SK-N-SH (cell line): ENCODE measurements around the gene CIDEB. TPM values are rescaled to one million over a fixed set of nuclear protein-coding genes. Genes with fewer than 3 reads are reported as not detected.

Experiments
- CTCF ChIA-PET: fragments of 300-600, 350-600 bp; formaldehyde crosslinking; extraction: SDS; loops from one replicate; lab custom pipeline; 2021; lab: Yijun Ruan, JAX
- POLR2A ChIA-PET: fragments of 350-600 bp; sonication (Branson Sonifier 250); formaldehyde crosslinking; extraction: SDS; loops from one replicate; lab custom pipeline; 2020; ENCODE audit warnings: antibody characterized with exemption, inconsistent platforms; lab: Yijun Ruan, JAX
- DNase-seq: peaks from one replicate; pipeline ENCODE4 v3.0.0; 2012
- H2AFZ ChIP-seq: fragments of 200-600 bp; sonication (generic); 2 replicates; pipeline ENCODE4 v1.8.1; 2016; ENCODE audit warnings: antibody characterized with exemption, mild to moderate bottlenecking, low read depth
- H3F3A ChIP-seq: fragments of 200-600 bp; sonication (generic); replicated peaks from 2 replicates; pipeline ENCODE3; 2016; ENCODE audit warnings: antibody characterized with exemption, mild to moderate bottlenecking; ENCODE audit not compliant: insufficient read depth
- H3K27ac ChIP-seq, 2 experiments: fragments of 200-500 bp in 1 of 2; fragments of 200-600 bp in 1 of 2; sonication (Bioruptor generic) in 1 of 2; sonication (generic), shearing (Covaris generic) in 1 of 2; 2 replicates each; pipeline versions ENCODE4 v1.5.1 to v1.6.1; 2014 to 2016; ENCODE audit warnings: low read depth in 2 of 2, inconsistent platforms in 1 of 2, low read length in 1 of 2, mild to moderate bottlenecking in 1 of 2, mixed read lengths in 1 of 2
- H3K27me3 ChIP-seq: fragments of 200-600 bp; sonication (generic), shearing (Covaris generic); 2 replicates; pipeline ENCODE4 v1.6.1; 2016; ENCODE audit warnings: mixed run types; ENCODE audit not compliant: insufficient read depth
- H3K36me3 ChIP-seq, 2 experiments: fragments of 200-500 bp in 1 of 2; fragments of 200-600 bp in 1 of 2; sonication (Bioruptor generic) in 1 of 2; sonication (generic) in 1 of 2; replicated peaks in 1 of 2; 2 replicates each; pipeline versions ENCODE3 to v1.5.1; 2014 to 2016; ENCODE audit warnings: low read length in 1 of 2, mild to moderate bottlenecking in 1 of 2; ENCODE audit not compliant: insufficient read depth in 2 of 2, control insufficient read depth in 1 of 2
- H3K4me1 ChIP-seq, 2 experiments: fragments of 200-500 bp in 1 of 2; fragments of 200-600 bp in 1 of 2; sonication (Bioruptor generic) in 1 of 2; sonication (generic), shearing (Covaris generic) in 1 of 2; 2 replicates each; pipeline versions ENCODE4 v1.5.1 to v1.6.1; 2014 to 2016; ENCODE audit warnings: low read depth in 1 of 2, low read length in 1 of 2, mixed run types in 1 of 2; ENCODE audit not compliant: insufficient read depth in 2 of 2, control insufficient read depth in 1 of 2
- H3K4me2 ChIP-seq: fragments of 200-600 bp; sonication (generic), shearing (Covaris generic); 2 replicates; pipeline ENCODE4 v1.6.1; 2017; ENCODE audit warnings: mixed run types
- H3K4me3 ChIP-seq, 2 experiments: fragments of 200-500 bp in 1 of 2; fragments of 200-600 bp in 1 of 2; sonication (Bioruptor generic) in 1 of 2; sonication (generic), shearing (Covaris generic) in 1 of 2; 2 replicates each; pipeline versions ENCODE4 v1.5.1 to v1.8.1; 2014 to 2016; ENCODE audit warnings: low read depth in 2 of 2, inconsistent platforms in 1 of 2, low read length in 1 of 2, mild to moderate bottlenecking in 1 of 2, mixed read lengths in 1 of 2, moderate library complexity in 1 of 2
- H3K79me2 ChIP-seq: fragments of 200-600 bp; sonication (generic); 2 replicates; pipeline ENCODE4 v1.8.1; 2017; ENCODE audit warnings: mild to moderate bottlenecking; ENCODE audit not compliant: insufficient read depth
- H3K9ac ChIP-seq: fragments of 200-600 bp; sonication (generic); 2 replicates; pipeline ENCODE4 v1.6.1; 2017; ENCODE audit warnings: mixed run types
- H3K9me2 ChIP-seq: fragments of 200-600 bp; sonication (generic); 2 replicates; pipeline ENCODE4 v1.6.1; 2017; ENCODE audit warnings: mixed run types
- H3K9me3 ChIP-seq: fragments of 200-600 bp; sonication (generic); 2 replicates; pipeline ENCODE4 v1.6.1; 2017; ENCODE audit warnings: mixed run types, mild to moderate bottlenecking, moderate library complexity
- H4K20me1 ChIP-seq: fragments of 200-600 bp; sonication (generic); 2 replicates; pipeline ENCODE4 v1.6.1; 2017; ENCODE audit warnings: mild to moderate bottlenecking, mixed run types; ENCODE audit not compliant: insufficient read depth
- CHD2 ChIP-seq: fragments of 150-350 bp; IDR thresholded peaks from 2 replicates; pipeline ENCODE4 v1.6.1; 2018; ENCODE audit warnings: low read length; ENCODE audit not compliant: partially characterized antibody
- FOSL2 ChIP-seq: IDR thresholded peaks from 2 replicates; pipeline ENCODE4 v1.4.0; 2012; ENCODE audit warnings: low read depth, mild to moderate bottlenecking, moderate library complexity, borderline replicate concordance
- FOXJ3 ChIP-seq: sonication (generic); formaldehyde crosslinking; IDR thresholded peaks from 2 replicates; pipeline ENCODE4 v1.5.1; 2020; ENCODE audit warnings: mild to moderate bottlenecking, missing genetic modification reagents
- FOXM1 ChIP-seq: IDR thresholded peaks from 2 replicates; pipeline ENCODE4 v1.4.0; 2012; ENCODE audit warnings: low read depth, mild to moderate bottlenecking
- REST ChIP-seq: IDR thresholded peaks from 2 replicates; pipeline ENCODE4 v1.6.1; 2012; ENCODE audit warnings: mild to moderate bottlenecking, low read depth, low read length, moderate library complexity
- TEAD4 ChIP-seq: IDR thresholded peaks from 2 replicates; pipeline ENCODE4 v1.4.0; 2012; ENCODE audit warnings: mild to moderate bottlenecking, borderline replicate concordance; ENCODE audit not compliant: insufficient read depth
- WGBS: methylation state at CpG from one replicate; pipeline ENCODE4 v1.1.6; 2017; ENCODE audit warnings: low lambda C conversion rate; 5-methylcytosine and 5-hydroxymethylcytosine counted together
- polyA plus RNA-seq, 3 experiments: library from polyadenylated mRNA; depleted of rRNA; stranded (reverse); fragments of >200 nt; gene quantifications; 2 replicates each; pipeline ENCODE4 v1.2.3, GENCODE V29; 2012
- TF ChIP-seq, protein P1 (sequence below): IDR thresholded peaks from 2 replicates; pipeline ENCODE4 v1.4.0; 2012; ENCODE audit warnings: low read depth, borderline replicate concordance
- TF ChIP-seq, protein P2 (sequence below): IDR thresholded peaks from 2 replicates; pipeline ENCODE4; 2012
- TF ChIP-seq, protein P3 (sequence below): fragments of 200-600 bp; sonication (generic); IDR thresholded peaks from 2 replicates; pipeline ENCODE4 v1.6.1; 2017; ENCODE audit warnings: antibody characterized with exemption, mild to moderate bottlenecking, moderate library complexity

CIDEB gene
- polyA plus RNA-seq, 1 of the 3 experiments (the other 2 are of a cell fraction), result 0.05 TPM

- ChIA-PET CTCF (interaction anchor here (0.6 to 3.7 kb wide), 5 partner anchors 17 to 75 kb away, joined by 3 to 20 read pairs (median 5); partner anchors contain the start of genes CIDEB and TINF2), POLR2A (no interaction called here)
- H3K4me2 ChIP-seq, result no peak within 1 kb of the TSS
- peaks cover 0 to 3% of the 10 kb centered on the region in 2 experiments; a peak in 1 of 4 replicates for H3K4me1 ChIP-seq
- peaks cover 0 to 17% of the 10 kb centered on the region in 2 experiments for H3K36me3 ChIP-seq
- no peaks in the 10 kb centered on the region for H3K9me2 ChIP-seq
- no peaks in the 10 kb centered on the region for H3F3A ChIP-seq
- H4K20me1 ChIP-seq, result no peaks in the 10 kb centered on the region
- H3K27ac ChIP-seq, result no peak within 1 kb of the TSS
- H3K9ac ChIP-seq, result no peak within 1 kb of the TSS
- no peak within 1 kb of the TSS for H2AFZ ChIP-seq
- WGBS, result 85% methylated on average over 3 of the region's 14 CpGs
- no peaks in the 10 kb centered on the region for H3K79me2 ChIP-seq
- TF ChIP-seq FOXJ3 (no peak), TEAD4 (no peak), FOXM1 (no peak), FOSL2 (no peak), REST (no peak), CHD2 (no peak)
- TF ChIP-seq, protein P1, sequence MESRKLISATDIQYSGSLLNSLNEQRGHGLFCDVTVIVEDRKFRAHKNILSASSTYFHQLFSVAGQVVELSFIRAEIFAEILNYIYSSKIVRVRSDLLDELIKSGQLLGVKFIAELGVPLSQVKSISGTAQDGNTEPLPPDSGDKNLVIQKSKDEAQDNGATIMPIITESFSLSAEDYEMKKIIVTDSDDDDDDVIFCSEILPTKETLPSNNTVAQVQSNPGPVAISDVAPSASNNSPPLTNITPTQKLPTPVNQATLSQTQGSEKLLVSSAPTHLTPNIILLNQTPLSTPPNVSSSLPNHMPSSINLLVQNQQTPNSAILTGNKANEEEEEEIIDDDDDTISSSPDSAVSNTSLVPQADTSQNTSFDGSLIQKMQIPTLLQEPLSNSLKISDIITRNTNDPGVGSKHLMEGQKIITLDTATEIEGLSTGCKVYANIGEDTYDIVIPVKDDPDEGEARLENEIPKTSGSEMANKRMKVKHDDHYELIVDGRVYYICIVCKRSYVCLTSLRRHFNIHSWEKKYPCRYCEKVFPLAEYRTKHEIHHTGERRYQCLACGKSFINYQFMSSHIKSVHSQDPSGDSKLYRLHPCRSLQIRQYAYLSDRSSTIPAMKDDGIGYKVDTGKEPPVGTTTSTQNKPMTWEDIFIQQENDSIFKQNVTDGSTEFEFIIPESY, result no peak
- TF ChIP-seq, protein P2, sequence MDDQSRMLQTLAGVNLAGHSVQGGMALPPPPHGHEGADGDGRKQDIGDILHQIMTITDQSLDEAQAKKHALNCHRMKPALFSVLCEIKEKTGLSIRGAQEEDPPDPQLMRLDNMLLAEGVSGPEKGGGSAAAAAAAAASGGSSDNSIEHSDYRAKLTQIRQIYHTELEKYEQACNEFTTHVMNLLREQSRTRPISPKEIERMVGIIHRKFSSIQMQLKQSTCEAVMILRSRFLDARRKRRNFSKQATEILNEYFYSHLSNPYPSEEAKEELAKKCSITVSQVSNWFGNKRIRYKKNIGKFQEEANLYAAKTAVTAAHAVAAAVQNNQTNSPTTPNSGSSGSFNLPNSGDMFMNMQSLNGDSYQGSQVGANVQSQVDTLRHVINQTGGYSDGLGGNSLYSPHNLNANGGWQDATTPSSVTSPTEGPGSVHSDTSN, result no peak
- TF ChIP-seq, protein P3, sequence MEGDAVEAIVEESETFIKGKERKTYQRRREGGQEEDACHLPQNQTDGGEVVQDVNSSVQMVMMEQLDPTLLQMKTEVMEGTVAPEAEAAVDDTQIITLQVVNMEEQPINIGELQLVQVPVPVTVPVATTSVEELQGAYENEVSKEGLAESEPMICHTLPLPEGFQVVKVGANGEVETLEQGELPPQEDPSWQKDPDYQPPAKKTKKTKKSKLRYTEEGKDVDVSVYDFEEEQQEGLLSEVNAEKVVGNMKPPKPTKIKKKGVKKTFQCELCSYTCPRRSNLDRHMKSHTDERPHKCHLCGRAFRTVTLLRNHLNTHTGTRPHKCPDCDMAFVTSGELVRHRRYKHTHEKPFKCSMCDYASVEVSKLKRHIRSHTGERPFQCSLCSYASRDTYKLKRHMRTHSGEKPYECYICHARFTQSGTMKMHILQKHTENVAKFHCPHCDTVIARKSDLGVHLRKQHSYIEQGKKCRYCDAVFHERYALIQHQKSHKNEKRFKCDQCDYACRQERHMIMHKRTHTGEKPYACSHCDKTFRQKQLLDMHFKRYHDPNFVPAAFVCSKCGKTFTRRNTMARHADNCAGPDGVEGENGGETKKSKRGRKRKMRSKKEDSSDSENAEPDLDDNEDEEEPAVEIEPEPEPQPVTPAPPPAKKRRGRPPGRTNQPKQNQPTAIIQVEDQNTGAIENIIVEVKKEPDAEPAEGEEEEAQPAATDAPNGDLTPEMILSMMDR, result no peak
- TF ChIP-seq, all 33 proteins: peak for 0
- Histone ChIP-seq H3K27me3 (no peaks in the 10 kb centered on the region), H3K4me3 (no peak within 1 kb of the TSS), H3K9me3 (no peaks in the 10 kb centered on the region)
- DNase-seq, result no peak
Observed at GRCh38 chr14:24262821-24263733, 44.7 kb downstream of the CIDEB start, which contains the start of gene TGM1. Gene TGM1, minus strand, starts transcription at chr14:24263177. Its CDS starts 825 bp downstream, at chr14:24262352.
